Central memory CD4-positive, alpha-beta T cell (primary cell): Measurements from ENCODE around the gene MATN1.

Experiments
- DNase-seq: peaks from one replicate; pipeline ENCODE4 v3.0.0; 2022

The MATN1 gene

DNA sequence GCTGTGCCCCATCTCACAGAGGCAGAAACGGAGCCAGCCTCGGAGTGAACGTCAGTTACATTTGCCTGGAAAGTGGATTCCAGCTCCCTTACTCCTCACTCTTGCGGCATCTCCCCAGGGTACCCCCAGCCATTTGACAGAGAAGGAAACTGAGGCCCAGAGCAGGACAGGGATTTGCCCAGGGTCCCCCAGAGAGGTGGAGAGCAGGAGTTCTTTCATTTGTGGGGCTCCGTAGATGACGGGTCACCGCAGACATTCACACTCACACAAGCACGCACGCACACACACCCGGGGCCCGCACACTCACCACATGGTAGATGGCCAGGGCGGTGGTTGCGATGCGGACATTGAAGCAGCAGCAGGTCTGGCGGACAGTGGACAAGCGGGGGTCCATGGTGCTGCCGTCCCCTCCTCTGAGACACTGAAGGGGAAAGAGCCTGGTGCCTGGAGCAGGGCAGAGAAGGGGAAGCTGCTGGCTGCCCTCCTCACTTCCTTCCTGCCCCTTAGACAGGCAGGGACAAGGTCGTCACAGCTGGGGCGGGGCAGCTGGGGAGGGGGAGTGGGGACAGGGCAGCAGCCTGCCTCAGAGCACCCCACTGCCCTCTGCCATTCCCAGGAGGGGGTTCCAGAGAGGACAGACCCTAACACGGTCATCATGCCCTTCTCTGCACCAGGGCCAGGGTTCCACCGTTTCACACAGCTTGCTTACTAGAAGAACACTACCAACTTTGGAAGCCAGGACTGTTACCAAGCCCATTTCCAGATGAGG is 34.2 kb upstream of the MATN1 start, which contains the start of gene LAPTM5:
Gene LAPTM5 (minus strand): TSS at position 423 of the 769 bp plus-strand sequence. CDS start 29 bp downstream, at position 394.
- peak; percentile 71 for DNase-seq

GRCh38 chr1:30756545-30757351 is 33.4 kb upstream of the MATN1 start:
- DNase-seq, result peak; percentile 83

GRCh38 chr1:30756206-30756544 is 32.8 kb upstream of the MATN1 start:
- DNase-seq, result no peak

- DNase-seq, result no peak
Observed at GRCh38 chr1:30755746-30756145, 32.4 kb upstream of the MATN1 start.

GRCh38 chr1:30755334-30755733 is 31.9 kb upstream of the MATN1 start:
- DNase-seq, result no peak

- no peak for DNase-seq
Observed at GRCh38 chr1:30754684-30755171, 31.3 kb upstream of the MATN1 start.

DNA sequence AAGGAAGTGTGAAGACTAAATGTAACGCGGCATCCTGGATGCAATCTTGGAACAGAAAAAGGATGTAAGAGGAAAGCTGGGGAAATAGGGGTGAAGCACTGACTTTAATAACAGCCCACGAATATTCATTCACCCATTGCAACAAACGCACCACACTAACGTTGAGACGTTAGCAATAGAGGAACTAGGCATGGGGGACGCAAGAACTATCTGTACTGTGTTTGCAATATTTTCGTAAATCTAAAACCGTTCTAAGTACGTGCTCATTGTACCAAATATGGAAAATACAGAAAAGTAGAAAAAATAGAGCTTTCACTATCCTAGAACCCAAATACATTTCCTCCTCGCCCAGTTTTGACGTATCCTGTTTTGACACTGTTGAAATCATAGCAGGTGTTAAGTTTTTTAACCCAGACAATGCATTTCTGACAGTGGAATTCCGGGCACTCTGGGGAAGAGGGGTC is 30.3 kb upstream of the MATN1 start:
- peak; percentile 53 for DNase-seq

DNA sequence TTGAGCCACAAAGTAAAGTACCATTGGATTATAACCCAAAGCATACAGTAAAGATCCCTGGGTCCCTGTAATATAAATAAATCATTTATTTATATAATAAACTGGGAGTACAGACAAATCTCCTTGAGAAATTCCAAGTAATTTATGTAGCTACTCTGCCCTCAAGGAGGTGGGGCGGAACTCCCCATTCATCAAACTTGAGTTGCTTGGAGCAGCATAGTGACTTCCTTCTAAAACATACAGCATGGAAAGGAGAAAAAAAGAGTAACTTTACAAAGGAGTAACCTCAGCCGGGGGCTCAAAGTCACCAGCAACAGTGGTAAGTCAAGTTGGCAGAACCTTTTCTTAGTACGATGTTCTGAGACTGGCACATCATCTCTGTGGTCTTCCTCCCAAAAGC is 29.7 kb upstream of the MATN1 start:
- no peak for DNase-seq

DNA sequence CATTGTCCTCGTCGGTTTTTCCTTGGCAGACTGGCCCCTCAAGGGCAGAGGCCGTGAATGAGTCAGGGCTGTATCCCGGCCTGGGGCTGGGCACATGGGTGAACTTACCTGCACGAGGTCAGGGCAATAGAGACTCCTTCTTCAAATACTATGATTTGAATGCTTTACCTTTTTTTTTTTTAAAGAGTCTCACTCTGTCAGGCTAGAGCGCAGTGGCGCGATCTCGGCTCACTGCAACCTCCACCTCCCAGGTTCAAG is 29.2 kb upstream of the MATN1 start:
- no peak for DNase-seq

DNA sequence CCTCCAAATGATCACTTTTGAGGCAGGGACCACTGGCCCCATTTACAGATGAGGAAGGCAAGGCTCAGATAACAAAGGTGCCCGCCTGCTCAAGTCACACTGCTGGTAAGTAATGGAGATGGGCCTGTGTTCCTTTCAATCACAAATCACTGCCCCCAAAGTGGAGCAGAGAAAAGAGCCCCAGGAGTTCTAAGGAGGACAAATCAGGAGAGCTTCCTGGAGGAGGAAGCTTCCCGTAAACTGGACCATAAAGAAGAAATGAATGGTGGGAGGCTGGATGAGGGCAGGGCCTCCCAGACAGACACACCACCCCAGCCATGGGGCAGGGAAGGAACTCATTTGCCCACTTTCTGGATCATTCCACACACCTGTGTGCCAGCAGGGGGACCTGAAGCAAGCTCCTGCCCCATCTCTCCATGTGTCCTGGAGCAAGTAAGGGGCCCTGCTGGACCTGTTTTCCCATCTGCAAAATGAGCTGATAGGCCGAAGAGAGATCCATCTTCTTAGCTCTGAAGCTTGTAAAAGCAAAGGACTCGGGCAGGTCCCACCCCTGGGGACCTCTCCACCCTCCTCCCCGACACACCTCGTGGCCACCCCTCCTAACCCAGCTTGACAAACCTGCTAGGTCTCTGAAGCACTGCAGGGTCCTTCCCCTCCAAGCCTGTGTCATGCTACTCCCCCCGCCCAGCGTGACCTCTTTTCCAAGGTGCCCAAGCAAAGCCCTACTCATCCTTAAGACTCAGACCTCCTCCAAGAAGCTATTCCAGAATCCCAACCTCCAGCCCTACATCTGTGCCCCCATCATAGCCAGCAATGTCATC is 28.7 kb upstream of the MATN1 start:
- DNase-seq, result no peak

- DNase-seq, result no peak
Observed at GRCh38 chr1:30750731-30751291, 27.4 kb upstream of the MATN1 start.

DNA sequence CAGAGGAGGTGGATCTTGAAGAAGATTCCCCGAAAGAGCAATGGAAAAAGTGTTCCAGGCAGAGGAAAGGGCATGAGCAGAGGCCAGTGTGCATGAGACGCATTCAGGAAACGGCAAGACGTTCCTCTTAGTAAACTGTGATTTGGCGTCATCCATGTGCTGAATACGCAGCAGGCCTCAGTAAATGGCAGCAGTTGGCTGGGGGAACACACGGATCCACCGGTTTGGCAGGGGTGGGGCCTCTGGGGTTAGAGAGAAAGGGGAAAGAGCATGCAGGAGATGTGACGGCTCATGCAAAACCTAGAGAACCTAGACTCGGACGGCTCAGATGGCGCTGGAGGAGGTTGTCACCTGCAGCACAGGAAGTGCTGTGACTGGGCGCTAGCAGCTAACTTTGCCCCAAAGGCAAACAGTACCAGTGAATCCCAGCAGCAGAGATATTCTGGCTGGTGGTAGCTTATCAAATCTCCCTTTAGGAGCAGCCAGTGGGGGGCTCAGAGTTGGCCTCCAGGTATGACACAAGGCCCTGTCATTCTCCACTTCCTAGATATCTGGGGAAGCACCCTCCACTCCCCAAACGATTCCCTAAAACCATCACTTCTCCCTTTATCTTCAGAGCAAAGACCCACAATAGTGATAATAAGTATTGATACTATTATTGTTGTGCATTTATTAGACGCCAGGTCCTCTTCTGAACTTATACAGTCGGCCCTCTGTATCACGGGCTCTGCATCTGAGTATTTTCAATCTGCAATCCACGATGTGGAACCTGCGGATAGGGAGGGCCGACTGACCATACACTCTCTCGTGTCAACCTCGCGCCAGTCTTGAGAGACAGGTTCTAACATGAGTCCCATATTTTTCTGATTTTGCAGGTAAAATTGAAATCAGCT is 26.6 kb upstream of the MATN1 start:
- DNase-seq, result peak; percentile 89

DNA sequence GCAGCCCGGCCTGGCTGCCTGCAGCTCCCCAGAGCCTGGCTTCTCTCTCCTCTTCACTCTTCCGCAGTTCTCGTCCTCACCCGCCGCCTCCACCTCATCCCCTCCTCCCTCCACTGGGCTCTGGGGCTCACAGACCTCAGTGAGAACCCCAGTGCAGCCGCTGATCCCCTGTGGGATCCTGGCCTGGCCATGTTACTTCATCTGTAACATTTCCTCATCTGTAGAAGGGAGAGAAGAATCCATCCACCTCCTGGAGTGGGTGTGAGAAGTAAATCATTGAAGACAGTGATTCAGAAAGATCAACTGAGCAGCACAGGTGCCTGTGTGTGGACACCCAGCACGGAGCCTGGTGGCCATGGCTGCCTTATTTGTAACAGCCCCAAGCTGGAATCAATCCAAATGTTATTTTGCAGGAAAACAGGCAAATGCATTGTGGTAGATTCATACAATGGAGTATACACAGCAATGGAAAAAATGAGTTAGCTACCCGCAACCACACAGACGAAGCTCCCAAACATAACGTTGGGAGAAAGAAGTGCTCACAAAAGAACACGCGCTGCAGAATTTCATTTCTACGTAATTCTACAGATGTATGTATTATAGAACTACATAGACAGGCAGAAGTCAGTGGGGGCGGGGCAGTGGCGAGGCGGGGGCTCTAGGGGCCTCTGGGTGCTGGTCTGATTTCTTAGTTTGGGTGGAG is 25.5 kb upstream of the MATN1 start:
- no peak for DNase-seq

DNA sequence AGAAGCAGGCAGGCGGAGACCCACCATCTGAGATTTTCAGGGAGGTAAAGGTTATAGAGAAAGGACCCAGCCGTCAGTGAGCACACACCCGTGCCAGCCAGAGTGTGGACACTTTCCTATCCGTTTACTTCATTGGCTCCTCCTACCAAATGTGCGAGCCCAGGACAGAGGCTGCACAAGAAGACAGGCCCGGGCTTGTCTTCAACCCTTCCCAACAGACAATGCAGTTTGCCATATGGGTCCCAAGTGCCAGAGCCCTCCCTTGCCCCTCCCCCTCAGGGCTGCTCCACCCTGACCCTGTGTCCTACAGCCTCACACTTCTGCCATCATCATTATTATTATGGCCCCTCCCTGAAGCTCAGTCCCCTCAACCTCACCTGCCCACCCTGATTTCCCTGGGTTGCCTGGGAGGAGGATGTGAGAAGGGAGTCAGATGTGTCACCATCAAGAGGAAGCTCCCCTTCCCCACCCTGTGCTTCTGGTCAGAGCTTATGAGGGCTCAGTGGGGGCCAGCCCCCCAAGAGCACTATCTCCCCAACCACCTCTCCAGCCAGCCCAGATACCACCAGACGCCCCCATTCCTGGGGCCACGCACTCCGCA is 24.8 kb upstream of the MATN1 start:
- no peak for DNase-seq

DNA sequence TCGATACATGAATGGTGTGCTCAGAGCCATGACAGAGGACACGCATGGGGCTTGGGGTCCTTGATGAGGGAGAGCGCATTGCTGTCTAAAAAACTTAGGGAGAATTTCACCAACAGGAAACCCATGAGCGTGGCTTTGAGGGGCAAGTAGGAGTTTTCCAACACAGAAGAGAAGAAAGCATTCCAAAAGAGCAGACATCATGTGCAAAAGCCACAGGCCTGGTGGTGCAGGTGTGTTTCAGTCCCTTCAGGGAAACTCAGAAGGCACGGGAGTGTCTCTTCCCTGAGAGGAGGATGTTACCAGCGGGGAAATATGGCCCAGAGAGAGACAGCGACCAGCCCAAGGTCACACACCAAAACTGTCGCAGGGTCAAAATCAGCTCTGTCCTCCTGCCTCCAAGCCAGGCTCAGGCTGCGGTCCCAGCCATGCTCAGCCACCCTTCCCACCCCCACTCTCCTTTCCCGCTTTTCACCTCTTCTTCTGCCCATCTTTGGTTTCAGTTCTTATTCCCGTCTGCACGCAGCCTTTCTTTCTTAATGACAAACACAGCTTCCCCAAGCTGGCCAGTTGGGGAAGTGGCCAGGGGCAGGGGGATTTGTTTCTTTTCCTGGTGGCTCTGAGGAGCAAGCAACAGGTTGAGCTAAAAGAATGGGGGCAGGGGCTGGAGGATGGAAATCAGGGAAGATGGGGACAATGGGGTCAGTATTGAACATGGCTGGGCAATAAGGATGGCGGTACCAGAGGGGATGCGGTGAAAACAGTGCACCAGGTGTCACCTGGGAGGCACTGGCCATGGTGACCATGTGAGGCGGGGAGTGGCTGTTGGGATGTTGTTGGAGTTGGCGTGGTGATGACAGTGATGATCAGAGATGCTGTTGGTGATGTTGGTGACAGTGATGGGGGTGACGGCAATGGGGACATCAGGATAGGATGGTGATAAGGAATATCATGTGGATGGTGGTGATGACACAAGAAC is 23.9 kb upstream of the MATN1 start:
- no peak for DNase-seq

DNA sequence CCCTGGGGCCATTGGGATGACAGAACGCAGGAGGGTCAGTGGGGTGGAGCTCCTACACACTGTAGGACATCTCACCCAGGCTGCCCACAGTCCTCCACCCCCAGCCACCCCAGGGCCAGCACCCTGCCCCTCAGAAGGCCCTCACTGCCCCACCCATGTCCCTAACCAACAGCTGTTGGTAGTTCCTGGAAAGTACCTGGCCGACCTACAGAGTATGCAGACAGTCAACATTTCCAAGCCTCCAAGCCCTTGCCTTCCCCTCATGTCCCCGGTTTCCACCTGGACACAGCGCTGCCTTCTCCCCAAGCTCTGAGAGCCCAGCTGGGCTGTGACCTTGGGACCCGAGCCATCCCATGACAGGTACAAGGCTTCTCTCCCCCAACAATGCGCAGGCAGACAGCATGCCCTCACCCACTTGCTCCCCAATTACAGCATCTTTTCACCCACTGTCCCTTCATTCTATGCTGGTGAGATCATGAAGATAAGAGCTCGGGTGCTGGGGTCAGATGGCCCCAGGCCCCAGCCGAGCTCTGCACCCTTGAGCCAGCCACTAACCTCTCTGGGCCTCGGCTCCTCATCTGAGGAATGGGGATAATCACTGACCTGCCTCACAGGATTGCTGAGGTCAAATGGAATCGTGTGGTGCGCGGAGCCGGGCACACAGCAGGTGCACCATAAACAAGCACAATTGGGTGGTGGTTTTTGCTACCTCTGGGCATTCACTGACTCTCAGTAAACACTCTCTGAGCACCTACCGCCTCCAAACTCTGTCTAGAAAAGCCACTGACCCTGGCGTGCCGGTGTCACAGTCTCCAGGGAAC is 23.0 kb upstream of the MATN1 start:
- no peak for DNase-seq

DNA sequence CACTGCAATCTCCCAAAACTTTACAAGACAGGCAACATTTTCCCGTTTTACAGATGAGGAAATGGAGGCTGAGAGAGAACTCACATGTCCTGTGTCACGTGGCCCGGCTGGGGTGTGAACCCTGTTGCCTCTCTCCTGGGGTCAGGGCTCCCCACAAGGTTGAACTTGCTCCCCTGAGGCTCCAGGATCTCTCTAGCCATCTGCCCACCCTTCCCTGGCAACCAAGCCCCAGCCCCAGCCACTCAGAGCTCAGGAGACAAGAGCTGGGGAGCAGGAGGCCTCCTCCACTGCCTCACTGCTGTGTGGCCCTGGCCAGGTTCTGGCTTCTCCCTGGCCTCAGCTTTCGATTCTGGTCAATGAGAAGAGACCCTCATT is 22.4 kb upstream of the MATN1 start:
- no peak for DNase-seq

DNA sequence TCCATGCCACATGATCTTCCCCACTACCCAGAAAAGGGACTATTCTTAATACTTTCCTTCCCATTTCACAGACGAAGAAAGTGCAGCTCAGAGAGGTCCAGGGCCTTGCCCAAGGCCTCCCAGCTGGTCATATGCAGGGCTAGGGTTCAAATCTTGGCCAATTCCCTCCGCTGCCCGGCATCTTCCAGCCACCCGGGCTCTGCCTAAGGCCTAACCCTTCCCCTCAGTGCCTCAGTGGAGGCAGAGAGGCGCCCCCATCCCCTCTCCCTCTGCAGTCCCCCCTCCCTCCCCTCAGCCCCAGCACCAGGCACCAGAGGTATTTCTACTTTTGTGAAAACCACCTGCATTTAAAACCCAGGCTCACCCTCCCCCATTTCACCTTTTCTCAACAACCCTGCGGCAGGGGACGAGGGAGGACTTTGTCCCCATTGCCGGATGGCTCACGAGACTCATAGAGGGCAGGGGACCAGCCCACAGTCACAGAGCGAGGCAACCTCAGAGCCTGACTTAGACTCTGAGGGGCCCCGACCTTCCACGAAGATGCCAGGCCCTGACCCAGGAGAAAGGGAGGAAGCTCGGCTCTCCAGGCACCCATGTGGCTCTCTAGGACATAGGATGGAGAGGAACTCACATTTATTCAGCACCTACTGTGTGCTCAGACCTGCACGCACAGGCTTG is 21.9 kb upstream of the MATN1 start:
- no peak for DNase-seq
